Measurements from ENCODE around the gene LRRC14B.

GRCh38 chr5:157801-158200 is 33.5 kb upstream of the LRRC14B start:
- TF ChIP-seq POLR2AphosphoS5 (IDR thresholded peaks at IDR 0.05; ENCODE audit: low read depth) (no peak), CTCF (conservative IDR thresholded peaks at IDR 0.05; ENCODE audit: low read depth in 2 of 2) (no peak), EZH2 (IDR thresholded peaks at IDR 0.05; ENCODE audit: low read depth, unreplicated experiment) (no peak), REST (IDR thresholded peaks at IDR 0.05; ENCODE audit: unreplicated experiment) (no peak), JUNB (IDR thresholded peaks at IDR 0.05; ENCODE audit: unreplicated experiment) (no peak), ZNF114 (CRISPR knock-in tag; IDR thresholded peaks at IDR 0.05) (no peak), EZH2phosphoT487 (IDR thresholded peaks at IDR 0.05; ENCODE audit: unreplicated experiment) (no peak), CREB1 (CRISPR knock-in tag; IDR thresholded peaks at IDR 0.05; ENCODE audit: low read depth) (no peak), ZNF331 (CRISPR knock-in tag; IDR thresholded peaks at IDR 0.05; ENCODE audit: low read depth) (no peak), ETS1 (IDR thresholded peaks at IDR 0.05) (no peak)

Data from GM23338 (cell line).